ENCODE data around the gene IGF2. TPM values are rescaled to one million over a fixed set of nuclear protein-coding genes. Genes with fewer than 3 reads are reported as not detected.
A peak's percentile ranks its signal among the peaks of the same experiment; 100 is the strongest.

The IGF2 gene
- total RNA-seq, 1 donor from 2014 or later: 21.5 TPM

DNA sequence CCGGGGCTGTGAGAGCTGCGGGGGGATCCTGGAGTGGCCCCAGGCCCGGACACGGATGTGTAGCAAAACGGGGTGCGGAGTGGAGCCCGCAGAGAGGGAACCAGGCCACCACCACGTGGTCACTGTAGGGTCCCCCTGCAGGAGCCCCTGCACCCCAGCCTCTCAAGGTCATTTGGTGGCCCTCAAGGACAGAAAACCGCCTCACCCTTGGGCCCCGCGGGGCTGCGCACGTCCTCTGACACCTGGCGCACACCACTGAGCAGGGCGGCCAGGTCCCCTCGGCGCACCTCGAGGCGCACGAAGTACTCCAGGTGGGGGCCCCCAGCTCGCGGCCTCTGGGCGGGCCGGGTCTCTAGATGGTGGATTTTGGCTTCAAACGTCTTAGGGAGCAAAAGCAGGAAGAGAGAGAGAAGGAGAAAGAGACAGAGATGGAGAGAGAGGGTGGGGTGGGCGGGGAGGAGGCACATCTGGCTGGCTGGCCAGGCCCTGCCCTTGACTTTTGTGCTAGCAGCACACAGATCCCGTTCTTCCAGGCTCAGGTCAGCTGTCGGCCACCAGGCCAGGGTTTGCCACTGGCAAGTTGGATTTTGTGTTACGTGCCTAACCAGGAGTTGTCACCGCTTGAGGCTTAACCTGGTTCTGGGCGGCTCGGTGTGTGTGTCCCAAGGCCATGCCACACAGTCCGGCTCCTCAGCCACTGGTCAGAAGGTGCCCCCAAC is 29.3 kb upstream of the IGF2 start:
- H3K27me3 Mint-ChIP-seq (ENCODE audit: unreplicated experiment): peaks cover 4% of the 10 kb centered on the region
- TF ChIP-seq, protein P1, sequence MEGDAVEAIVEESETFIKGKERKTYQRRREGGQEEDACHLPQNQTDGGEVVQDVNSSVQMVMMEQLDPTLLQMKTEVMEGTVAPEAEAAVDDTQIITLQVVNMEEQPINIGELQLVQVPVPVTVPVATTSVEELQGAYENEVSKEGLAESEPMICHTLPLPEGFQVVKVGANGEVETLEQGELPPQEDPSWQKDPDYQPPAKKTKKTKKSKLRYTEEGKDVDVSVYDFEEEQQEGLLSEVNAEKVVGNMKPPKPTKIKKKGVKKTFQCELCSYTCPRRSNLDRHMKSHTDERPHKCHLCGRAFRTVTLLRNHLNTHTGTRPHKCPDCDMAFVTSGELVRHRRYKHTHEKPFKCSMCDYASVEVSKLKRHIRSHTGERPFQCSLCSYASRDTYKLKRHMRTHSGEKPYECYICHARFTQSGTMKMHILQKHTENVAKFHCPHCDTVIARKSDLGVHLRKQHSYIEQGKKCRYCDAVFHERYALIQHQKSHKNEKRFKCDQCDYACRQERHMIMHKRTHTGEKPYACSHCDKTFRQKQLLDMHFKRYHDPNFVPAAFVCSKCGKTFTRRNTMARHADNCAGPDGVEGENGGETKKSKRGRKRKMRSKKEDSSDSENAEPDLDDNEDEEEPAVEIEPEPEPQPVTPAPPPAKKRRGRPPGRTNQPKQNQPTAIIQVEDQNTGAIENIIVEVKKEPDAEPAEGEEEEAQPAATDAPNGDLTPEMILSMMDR (IDR thresholded peaks at IDR 0.05; ENCODE audit: partially characterized antibody, unreplicated experiment): no peak
- H3K36me3 Mint-ChIP-seq (ENCODE audit: unreplicated experiment): no peaks in the 10 kb centered on the region
- no peak overlapping the region for H3K4me3 Mint-ChIP-seq (ENCODE audit: unreplicated experiment)
- no peak for DNase-seq
- H3K9me3 Mint-ChIP-seq (ENCODE audit: unreplicated experiment): peaks cover 2% of the 10 kb centered on the region
- no peak overlapping the region for H3K27ac Mint-ChIP-seq (ENCODE audit: unreplicated experiment)
- no peaks in the 10 kb centered on the region for H3K4me1 Mint-ChIP-seq (ENCODE audit: low read depth, unreplicated experiment)

DNA sequence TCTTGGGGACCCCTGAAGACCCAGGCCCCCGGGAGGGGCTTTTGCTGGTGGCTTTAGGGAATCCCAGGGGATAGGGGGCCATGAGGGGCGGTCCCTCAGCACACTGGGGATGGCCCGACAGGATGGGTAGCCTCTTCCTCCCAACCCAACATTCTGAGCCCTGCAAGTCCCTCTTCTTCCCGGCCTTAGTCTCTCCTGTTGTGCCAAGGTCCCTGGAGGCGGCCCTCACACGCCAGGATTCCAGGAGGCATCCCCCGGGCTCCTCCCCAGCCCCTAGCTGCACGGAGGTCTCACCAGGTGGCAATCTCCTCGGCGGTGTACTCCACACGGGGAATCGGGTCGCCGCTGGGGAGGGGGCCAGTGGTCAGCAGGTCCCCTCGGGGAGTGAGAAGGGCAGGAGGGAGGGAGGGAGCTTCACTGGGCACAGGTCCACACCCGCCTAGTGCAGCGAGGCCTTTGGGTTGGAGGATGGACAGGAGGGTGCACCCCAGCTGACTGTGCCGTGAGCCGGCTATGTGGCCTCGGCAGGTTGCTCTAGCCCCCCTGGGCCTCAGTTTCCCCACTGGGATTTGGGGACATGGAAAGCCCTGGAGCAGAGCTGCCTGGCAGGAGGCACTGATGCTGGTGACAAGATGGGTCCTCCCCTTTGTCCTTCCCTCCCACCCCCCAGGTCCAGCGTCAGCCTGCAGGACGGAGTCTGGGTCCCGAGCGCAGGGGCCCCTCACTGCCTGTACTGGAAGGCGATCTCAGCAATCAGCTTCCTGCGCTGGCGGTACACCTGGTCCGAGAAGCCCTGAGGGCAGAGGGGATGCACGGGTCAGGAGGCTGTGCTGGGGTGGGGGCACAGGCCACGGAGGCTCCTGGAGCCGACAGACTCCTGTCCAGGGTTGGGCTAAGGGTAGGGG is 28.2 kb upstream of the IGF2 start:
- H3K9me3 Mint-ChIP-seq (ENCODE audit: unreplicated experiment): peaks cover 2% of the 10 kb centered on the region
- no peaks in the 10 kb centered on the region for H3K27me3 Mint-ChIP-seq (ENCODE audit: unreplicated experiment)
- H3K4me1 Mint-ChIP-seq (ENCODE audit: low read depth, unreplicated experiment): no peaks in the 10 kb centered on the region
- no peak for DNase-seq
- H3K27ac Mint-ChIP-seq (ENCODE audit: unreplicated experiment): no peak overlapping the region
- H3K36me3 Mint-ChIP-seq (ENCODE audit: unreplicated experiment): no peaks in the 10 kb centered on the region
- no peak overlapping the region for H3K4me3 Mint-ChIP-seq (ENCODE audit: unreplicated experiment)
- TF ChIP-seq, protein P1 (IDR thresholded peaks at IDR 0.05; ENCODE audit: partially characterized antibody, unreplicated experiment): no peak

DNA sequence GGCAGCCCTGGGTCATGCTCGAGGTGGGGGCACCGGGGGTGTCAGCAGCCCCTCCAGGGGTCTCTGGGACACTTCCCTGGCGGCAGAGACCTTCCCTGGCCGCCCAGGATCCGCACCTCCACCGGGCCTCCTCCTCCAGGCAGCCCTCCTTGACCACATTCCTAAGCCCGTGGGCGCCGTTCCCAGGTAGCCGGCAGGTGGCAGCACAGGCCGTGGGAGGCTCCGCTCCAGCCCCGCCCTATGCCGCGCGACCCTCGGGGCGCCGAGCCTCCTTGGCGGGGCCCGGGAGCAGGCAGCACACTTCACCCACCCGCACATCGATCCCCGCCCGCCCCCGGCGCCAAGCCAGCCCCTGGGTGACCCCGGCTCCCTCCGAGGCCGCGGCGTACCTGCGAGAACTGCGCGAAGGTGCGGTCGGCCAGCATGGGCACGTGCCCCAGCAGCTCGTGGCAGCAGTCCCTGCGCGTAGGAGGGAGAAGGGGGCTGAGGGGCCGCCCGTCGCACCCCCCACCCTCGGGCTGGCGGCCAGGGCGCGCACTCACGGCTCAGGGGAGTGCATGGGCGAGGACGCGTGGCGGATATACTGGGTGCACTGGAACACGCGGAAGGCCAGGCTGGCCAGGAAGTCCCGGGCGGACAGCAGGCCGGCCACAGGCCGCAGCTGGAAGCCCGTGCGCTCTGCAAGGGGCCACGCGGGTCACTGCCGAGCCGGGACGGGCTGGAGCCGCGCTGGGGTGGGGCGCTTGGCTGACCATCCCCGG is 27.1 kb upstream of the IGF2 start:
- Mint-ChIP-seq H3K4me1 (ENCODE audit: low read depth, unreplicated experiment) (no peaks in the 10 kb centered on the region), H3K27me3 (ENCODE audit: unreplicated experiment) (no peaks in the 10 kb centered on the region), H3K9me3 (ENCODE audit: unreplicated experiment) (peaks cover 2% of the 10 kb centered on the region), H3K27ac (ENCODE audit: unreplicated experiment) (no peak overlapping the region), H3K4me3 (ENCODE audit: unreplicated experiment) (no peak overlapping the region), H3K36me3 (ENCODE audit: unreplicated experiment) (no peaks in the 10 kb centered on the region)
- peak; percentile 81 for DNase-seq
- TF ChIP-seq, protein P1 (IDR thresholded peaks at IDR 0.05; ENCODE audit: partially characterized antibody, unreplicated experiment): peak; percentile 83

DNA sequence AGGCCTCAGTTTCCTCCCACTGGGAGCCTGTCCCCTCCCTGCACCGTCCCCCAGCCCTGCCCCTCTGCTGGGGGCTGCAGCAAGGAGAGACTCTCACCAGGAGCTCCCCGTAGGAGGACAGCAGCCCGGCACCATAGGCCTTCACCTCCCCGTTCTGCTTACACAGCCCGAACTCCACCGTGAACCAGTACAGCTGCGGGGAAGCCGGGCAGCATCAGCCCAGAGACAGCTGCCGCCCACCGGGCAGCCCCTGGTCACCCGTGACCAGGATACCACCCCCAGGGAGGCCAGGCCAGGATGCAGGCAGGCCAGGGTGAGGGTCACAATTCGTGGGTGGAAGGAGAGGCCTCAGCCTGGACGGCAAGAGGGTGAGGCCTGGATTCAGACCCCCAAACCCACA is 26.4 kb upstream of the IGF2 start:
- Mint-ChIP-seq H3K36me3 (ENCODE audit: unreplicated experiment) (no peaks in the 10 kb centered on the region), H3K4me3 (ENCODE audit: unreplicated experiment) (no peak overlapping the region), H3K4me1 (ENCODE audit: low read depth, unreplicated experiment) (no peaks in the 10 kb centered on the region), H3K27ac (ENCODE audit: unreplicated experiment) (no peak overlapping the region), H3K9me3 (ENCODE audit: unreplicated experiment) (peaks cover 2% of the 10 kb centered on the region), H3K27me3 (ENCODE audit: unreplicated experiment) (no peaks in the 10 kb centered on the region)
- no peak for DNase-seq
- TF ChIP-seq, protein P1 (IDR thresholded peaks at IDR 0.05; ENCODE audit: partially characterized antibody, unreplicated experiment): no peak
